CD4-positive, alpha-beta T cell treated with Interferon gamma for 1 hour (primary cell): ENCODE measurements around the gene CLIC4.
"Not testable (repeated sequence)": the region's sequence is repeated elsewhere in the genome, so short reads cannot be mapped to it uniquely, and the experiment has no call there.

Experiments
- DNase-seq: peaks from one replicate; pipeline ENCODE4 v3.0.0-alpha.2; 2020

The CLIC4 gene

DNA sequence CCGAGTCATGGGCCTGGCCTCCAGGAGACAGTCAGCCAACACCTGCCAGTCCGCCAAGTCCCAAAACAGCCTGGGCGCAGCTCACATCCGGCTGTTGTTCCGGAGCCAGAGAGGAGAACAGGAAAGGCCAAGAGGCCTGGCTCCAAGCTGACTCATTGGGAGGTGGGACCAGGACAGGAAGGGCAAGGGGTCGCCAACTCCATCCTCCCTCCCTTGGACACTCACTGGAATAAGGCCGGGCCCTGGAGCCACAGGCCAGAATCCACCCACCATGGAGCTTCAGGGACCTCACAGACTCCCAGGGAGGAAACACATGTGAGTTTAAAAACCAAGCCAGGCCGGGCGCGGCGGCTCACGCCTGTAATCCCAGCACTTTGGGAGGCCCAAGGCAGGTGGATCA is 25.1 kb upstream of the CLIC4 start:
- DNase-seq, result no peak

DNA sequence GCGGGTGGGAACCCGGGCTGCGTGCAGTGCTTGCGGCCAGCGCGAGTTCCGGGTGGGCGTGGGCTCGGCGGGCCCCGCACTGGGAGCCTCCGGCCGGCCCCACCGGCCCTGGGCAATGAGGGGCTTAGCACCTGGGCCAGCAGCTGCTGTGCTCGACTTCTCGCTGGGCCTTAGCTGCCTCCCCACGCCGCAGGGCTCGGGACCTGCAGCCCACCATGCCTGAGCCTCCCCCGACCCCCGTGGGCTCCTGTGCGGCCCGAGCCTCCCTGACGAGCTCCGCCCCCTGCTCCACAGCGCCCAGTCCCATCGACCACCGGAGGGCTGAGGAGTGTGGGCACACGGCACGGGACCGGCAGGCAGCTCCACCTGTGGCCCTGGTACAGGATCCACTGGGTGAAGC is 23.7 kb upstream of the CLIC4 start:
- no peak for DNase-seq

DNA sequence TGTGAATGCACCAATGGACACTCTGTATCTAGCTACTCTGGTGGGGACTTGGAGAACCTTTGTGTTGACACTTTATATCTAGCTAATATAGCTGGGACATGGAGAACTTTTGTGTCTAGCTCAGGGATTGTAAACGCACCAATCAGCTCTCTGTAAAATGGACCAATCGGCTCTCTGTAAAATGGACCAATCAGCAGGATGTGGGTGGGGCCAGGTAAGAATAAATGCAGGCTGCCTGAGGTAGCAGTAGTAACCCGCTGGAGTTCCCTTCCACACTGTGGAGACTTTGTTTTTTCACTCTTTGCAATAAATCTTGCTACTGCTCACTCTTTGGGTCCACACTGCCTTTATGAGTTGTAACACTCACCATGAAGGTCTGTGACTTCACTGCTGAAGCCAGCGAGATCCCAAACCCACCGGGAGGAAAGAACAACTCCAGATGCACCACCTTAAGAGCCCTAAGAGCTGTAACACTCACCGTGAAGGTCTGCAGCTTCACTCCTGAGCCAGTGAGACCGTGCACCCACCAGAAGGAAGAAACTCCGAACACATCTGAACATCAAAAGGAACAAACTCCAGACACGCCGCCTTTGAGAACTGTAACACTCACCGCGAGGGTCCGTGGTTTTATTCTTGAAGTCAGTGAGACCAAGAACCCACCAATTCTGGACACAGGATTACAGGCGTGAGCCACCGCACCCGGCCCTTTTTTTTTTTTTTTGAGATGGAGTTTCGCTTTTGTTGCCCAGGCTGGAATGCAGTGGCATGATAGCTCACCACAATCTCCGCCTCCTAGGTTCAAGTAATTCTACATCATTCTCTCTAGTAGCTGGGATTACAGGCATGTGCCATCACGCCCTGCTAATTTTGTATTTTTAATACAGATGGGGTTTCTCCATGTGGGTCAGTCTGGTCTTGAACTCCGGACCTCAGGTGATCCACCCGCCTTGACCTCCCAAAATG is 22.9 kb upstream of the CLIC4 start:
- DNase-seq, result not testable (repeated sequence)

DNA sequence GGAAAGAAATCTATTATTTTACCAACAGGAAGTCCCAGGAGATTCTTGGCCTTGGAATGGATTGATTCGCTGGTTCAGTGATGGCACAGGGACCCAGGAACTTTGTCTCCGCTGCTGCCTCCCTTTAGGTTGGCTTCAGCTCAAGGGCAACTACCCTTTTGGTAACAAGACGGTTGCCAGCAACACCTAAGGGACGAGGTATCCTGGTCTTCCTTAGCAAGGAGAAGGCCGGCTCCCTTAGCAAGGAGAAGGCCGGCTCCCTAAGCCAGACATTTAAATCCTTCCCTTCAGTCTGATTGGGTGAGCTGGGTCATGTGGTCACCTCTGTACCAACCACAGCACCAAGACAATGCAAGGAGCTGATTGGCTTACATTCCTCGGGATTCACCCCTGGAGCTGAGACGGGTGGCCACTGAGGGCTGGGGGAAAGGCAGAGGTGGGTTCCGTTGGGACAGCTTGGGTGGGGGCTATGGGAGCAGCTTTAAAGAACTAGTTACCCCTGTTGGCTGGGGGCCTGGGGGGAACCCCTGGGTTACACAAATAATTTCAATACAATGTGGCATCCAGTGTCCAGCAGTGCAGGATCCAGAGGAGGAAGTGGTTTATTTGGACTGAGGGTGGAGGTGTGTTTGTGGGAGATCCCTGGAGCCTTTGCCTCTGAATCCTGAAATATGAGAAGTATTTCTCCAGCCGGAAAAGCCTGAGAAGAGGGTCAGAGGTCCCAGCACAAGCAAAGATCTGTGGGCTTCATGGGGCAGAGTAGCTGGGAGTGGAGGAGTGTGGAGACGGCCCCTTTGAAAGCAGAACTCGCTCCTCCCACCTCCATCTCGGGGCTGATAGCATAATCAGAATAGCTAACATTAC is 20.7 kb upstream of the CLIC4 start:
- no peak for DNase-seq

DNA sequence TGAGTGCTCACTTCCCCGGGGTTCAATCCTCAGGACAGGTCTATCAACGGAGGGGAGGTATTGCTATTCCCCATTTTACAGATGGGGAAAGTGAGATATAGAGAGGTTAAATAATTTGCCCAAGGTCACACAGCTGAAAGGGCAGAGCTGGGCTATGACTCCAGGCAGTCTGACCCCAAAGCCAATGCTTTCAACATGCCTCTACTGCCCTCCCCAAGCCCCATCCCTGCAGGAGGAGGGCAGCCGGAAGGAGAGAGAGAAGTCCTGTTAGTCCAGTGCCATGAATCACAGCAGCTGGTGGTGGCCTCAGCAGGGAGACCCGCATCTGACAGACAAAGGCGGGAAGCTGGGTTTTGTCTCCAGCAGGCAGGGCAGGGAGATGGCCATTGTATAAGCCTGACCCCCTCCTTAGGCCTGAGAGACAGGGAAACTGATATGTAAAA is 20.0 kb upstream of the CLIC4 start:
- no peak for DNase-seq

DNA sequence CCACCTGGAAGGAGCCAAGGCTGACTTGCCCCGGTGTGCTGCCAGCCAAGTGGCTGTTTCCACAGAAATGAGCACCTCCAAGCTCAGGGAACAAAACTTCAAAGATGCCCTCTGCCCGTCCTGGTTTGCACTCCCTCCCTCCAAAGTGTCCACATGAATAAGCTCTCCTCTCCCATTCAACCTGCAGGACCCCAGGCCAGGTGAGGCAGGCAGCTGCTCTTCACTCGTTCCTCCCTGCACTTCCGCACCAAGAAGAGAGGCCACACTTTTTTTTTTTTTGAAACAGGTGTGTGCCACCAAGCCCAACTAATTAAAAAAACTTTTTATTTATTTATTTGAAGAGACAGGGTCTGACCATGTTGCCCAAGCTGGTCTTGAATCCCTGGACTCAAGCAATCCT is 18.5 kb upstream of the CLIC4 start:
- no peak for DNase-seq

DNA sequence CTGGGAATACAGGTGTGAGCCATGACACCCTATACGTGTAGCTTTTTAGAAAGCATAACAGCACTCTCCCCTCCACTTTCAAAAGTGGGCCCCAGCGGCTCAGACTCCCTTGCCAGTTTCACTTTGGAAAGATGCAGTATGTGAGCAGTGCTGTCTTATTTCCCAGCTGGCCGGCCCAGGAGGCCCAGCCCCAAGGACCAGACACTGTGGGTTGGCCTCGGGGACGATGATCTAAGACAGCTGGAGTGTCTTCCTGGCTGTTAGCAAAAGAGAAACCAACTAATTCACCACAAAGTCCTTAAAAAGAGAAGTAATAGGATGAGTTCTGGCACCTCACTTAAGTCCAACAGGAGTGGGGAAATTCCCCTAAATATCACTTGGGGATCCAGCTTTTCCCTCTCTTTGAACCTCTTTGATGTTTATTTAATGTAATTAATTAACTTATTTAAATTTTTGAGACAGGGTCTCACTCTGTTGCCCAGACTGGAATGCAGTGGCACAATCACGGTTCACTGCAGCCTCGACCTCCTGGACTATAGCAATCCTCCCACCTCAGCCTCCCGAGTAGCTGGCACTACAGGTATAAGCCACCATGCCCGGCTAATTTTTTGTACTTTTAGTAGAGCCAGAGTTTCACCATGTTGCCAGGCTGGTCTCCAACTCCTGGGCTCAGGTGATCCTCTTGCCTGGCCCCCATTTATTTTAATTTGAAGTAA is 17.6 kb upstream of the CLIC4 start:
- DNase-seq, result peak; percentile 49

DNA sequence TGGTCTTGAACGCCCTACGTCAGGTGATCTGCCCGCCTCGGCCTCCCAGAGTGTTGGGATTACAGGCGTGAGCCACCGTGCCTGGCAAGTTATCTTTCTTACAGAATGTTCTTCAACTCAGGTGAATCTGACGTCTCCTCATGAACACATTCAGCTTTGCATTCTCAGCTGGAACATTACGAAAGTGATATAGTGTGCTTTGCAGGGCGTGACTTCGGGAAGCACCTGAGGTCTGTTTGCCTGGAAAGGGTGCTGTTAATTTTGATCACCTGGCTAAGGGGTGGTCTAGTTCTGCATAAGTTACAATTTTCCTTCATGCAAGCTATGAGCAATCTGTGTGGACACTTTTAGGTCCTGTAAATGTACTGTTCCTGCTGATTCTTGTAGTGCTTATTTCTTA is 16.3 kb upstream of the CLIC4 start:
- DNase-seq, result no peak

DNA sequence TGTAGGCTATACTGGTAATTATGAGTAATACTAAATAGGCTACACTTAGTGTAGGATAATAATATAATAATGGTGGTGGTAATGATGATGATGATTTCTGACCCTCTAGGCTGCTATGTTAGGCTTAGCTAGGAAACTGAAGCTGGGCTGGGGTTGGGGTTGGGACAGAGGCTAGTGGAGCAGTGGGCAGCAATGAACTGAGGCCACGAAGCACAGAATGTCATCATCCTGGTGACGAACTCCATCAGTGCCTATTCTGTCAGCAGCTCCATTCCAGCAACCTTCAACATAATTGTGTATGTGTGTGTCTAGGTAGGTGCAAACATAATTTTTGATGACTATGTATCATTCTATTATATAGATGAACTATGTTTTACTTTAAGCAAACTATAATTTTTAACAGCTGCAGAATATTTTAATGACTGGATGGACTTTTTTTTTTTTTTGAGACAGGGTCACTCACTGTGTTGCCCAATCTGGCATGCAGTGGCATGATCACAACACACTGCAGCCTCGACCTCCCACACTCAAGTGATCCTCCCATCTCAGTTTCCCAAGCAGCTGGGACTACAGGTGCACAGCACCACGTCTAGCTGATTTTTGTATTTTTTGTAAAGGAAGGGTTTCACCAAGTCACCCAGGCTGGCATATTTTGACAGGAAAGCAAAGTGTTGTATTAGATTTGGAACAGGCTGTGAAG is 12.9 kb upstream of the CLIC4 start:
- DNase-seq, result no peak

DNA sequence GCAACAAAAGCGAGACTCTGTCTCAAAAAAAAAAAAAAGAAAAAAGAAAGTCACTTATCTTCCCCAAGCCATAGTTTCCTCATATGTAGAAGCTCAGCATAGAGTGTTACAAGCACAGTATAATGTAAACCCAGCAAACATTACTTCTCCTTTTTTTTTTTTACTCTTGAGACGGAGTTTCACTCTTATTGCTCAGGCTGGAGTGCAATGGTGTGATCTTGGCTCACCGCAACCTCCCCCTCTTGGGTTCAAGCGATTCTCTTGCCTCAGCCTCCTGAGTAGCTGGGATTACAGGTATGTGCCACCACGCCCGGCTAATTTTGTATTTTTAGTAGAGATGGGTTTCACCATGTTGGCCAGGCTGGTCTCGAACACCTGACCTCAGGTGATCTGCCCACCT is 11.9 kb upstream of the CLIC4 start:
- DNase-seq, result peak; percentile 25

DNA sequence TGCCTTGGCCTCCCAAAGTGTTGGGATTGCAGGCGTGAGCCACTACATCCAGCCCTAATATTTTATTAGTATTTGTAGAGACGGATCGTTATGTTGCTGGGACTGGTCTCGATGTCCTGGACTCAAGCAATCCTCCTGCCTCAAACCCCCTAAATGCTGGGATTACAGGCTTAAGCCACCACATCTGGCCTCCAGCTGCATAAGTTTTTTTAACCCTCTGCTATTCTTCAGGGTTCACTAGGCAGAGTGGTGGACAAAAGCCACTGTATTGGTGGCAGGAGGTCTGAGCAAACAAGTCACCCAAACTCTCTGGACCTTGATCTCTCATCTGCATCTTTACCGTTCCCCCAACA is 10.1 kb upstream of the CLIC4 start:
- no peak for DNase-seq

DNA sequence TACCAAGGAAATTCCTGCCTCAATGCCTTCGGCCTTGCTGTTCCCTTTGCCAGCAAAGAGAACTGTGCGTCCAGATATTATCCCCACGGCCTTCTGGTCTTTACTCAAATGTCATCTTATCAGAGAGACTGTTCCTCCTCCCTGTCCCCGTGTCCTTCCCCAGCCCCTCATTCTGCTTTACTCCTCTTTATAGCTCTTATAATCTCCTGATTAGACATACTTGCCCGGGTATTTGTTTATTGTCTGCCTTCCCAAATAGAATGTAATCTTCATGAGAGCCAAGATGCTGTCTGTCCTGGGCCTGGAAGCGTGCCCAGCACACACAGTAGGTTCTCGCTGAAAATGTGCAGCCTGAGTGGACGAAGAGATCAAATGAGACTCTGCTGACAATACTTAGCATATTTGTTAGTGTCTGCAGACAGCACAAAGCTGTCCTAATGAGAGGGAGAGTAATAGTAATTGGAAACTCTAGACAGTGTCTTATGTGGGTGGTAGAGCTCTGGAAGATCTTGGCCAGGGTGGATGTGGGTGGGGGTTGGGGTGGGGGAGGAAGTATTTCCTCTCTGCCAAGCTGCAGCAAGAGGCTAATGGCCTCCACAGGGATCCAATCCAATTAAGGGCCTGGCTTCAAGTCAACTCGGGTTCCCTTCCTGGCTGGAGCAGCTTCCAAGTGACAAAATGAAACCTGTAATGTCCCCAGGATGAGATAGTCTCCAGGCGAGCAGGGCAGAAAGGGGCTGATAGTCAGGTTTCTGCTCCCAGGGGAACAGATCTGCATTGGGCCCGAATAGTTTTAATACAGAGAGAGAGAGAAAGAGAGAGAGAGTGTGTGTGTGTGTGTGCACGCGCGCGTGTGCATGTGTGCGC is 9.5 kb upstream of the CLIC4 start:
- DNase-seq, result no peak

DNA sequence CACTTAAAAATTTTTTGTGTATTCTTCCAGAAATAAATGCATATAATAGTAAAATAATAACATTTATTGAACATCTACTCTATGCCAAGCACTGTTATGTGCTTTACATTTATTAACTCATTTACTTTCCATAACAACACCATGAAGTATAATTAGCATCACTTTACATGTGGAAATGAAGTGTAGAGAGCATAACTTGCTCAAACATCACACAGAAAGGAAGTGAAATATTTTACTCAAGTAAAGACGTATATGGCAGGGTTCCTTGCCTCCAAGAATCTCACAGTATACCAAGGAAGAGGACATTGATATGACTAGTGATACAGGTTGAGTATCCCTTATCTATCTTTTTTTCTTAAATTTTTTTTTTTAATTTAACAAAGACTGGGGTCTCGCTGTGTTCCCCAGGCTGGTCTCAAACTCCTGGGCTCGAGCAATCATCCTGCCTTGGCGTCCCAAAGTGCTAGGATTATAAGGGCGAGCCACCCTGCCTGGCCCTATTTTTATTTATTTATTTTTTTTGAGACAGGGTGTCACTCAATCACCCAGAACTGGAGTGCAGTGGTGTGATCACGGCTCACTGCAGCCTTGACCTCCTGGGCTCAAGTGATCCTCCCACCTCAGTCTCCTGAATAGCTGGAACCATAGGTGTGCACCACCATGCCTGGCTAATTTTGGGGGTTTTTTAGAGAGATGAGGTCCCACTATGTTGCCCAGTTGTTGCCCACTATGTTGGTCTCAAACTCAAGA is 7.7 kb upstream of the CLIC4 start:
- no peak for DNase-seq

DNA sequence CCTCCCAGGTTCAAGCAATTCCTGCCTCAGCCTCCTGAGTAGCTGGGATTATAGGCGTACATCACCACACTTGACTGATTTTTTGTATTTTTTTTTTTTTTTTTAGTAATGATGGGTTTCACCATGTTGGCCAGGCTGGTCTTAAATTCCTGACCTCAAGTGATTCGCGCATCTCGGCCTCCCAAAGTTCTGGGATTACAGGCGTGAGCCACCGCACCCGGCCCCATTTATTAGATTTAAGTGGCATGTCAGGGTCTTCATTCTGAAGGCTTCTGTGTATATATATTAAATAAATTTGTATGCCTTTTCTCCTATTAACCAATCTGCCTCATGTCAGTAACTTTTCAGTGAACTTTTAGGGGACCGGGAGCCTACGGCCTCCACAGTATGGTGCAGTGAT is 6.0 kb upstream of the CLIC4 start:
- DNase-seq, result no peak

DNA sequence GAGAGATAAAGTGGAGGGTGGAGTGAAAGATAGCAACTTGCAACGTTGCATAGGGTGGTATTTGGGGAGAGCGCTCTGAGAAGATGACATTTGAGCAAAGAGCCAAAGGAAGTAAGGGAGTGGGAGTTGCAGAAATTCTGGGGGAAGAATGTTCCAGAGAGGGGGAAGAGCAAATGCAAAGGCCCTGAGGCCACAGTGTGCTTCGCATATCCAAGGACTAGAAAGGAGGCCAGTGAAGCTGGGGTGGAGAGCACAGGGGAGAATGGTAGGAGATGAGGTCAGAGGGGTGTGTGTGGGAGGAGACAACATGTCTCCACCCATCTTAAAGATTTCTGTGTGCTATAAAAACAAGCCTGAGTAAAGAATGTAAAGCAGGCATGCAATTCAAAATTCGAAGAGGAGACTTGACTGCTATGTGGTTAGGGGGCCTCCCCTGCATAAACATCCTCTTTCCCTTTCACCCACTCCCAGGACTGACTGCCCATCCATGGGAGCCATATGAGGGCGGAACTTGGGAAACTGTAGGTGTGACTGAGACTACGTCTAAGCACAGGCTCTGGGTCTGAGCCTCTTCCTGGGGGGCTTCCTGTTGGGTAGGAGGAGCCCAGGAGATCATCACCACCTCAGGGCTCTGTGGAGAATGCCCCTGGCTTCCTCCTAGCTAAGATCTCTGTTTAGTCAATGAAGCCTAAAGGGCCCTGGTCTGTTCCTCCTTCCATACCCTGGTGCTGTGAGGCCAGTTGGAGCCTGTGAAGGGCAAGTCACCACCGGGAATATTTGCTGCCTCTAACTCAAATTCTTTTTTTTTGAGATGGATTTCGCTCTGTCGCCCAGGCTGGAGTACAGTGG is 2.9 kb upstream of the CLIC4 start:
- DNase-seq, result no peak

DNA sequence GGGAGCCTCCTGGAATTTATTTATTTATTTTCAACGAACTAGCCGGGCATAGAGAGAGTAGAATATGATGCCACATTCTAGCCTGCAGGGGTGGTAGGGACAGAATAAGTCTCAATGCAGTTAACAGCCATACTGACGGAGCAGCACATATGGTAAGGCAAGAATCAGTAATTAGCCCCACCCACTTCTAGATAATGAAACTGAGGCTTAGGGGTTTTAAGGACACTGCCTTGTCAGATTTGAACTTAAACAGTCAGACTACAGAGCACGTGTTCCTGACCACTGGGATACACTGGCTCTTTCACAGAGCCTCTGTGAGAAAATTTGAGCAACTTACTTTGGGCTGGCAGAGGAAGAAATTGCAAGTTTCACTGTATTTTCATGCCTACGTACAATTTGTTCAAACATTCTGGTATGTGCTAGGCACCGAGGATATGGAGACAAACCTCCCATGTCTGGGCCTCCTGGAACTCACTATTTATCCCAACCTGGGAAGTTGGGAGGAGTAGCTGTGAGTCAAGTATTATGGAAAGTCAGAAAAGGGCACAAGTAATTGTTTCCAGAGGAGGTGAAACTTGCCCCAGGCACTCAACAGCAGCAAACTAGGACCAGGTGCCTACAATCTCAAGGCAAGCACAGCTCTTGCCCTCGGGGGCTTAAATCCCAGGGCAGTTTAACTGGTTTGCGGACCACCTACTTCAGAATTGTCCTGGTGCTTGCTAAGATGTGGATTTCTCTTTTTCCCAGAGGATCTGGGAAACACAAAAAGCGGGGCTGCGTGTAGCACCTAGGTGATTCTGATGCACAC is 1.6 kb upstream of the CLIC4 start:
- no peak for DNase-seq

DNA sequence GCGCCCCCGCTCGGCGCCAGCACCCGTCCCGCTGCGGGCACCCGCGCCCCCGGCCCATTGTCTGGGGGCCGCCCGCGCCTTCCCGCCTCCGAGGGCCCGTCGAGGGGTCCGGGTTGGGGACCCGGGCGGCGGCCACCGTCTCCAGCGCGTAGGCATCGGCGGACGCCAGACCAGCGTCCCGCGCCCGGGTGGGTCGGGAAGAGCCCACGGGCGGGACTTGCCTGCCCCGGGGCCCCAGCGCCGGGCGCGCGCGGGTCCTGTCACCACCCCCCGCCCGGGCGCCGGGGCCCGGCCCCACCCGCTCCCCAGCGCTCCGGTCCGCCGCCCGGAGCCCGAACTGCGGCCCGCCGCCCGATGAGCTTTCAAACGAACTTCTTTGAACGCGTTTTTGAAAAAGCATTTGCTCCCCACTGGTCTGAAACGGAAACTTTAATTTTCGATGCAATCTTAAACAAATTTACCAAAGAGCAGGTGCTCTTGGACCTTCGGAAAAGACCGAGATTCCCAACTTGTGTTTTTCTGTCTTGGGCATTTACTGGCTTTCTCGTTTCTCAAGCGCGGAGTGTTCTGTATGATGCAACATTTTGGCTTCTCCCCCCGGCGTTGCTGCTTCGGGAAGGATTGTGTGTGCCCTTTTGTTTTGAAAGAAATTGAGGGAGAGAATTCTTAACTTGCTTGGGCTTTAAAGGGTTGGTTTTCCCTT is 615 bp downstream of the CLIC4 start:
- DNase-seq, result peak; percentile 18
